ENCODE results near the gene TUBB1.

The TUBB1 gene

GRCh38 chr20:59015812-59016711 is 3.2 kb upstream of the TUBB1 start:
- Histone ChIP-seq H2AFZ (ENCODE audit: low read depth) (no peak overlapping the region), H3K4me1 (ENCODE audit: low read depth, poor library complexity, severe bottlenecking) (no peaks in the 10 kb centered on the region)

GRCh38 chr20:59016795-59017492 is 2.3 kb upstream of the TUBB1 start:
- Histone ChIP-seq H3K79me2 (ENCODE audit: insufficient read depth, low read depth) (no peaks in the 10 kb centered on the region), H3K27me3 (ENCODE audit: insufficient read depth, low read depth) (no peaks in the 10 kb centered on the region), H3K4me2 (no peak overlapping the region), H4K20me1 (ENCODE audit: insufficient read depth) (no peaks in the 10 kb centered on the region), H3K4me1 (ENCODE audit: low read depth, poor library complexity, severe bottlenecking) (no peaks in the 10 kb centered on the region), H3K9ac (no peak overlapping the region), H2AFZ (ENCODE audit: low read depth) (no peak overlapping the region), H3K36me3 (ENCODE audit: insufficient read depth) (no peaks in the 10 kb centered on the region), H3K4me3 (IDR thresholded peaks at IDR 0.05; ENCODE audit: insufficient read depth, low read depth, low read length) (no peak overlapping the region), H3K27ac (no peak overlapping the region)
- TF ChIP-seq CTCF (conservative IDR thresholded peaks at IDR 0.05; ENCODE audit: low read depth, low read length), result no peak

More at GRCh38 chr20:59015812-59016711, 3.2 kb upstream of the TUBB1 start:
- no peak overlapping the region for H3K4me2 ChIP-seq
- no peaks in the 10 kb centered on the region for H3K36me3 ChIP-seq (ENCODE audit: insufficient read depth)
- H3K27me3 ChIP-seq (ENCODE audit: insufficient read depth, low read depth), result no peaks in the 10 kb centered on the region
- H3K9ac ChIP-seq, result no peak overlapping the region
- H3K4me3 ChIP-seq (IDR thresholded peaks at IDR 0.05; ENCODE audit: insufficient read depth, low read depth, low read length), result no peak overlapping the region
- no peaks in the 10 kb centered on the region for H3K79me2 ChIP-seq (ENCODE audit: insufficient read depth, low read depth)
- no peak for TF ChIP-seq CTCF (conservative IDR thresholded peaks at IDR 0.05; ENCODE audit: low read depth, low read length)
- no peak overlapping the region for H3K27ac ChIP-seq
- H4K20me1 ChIP-seq (ENCODE audit: insufficient read depth), result no peaks in the 10 kb centered on the region

GRCh38 chr20:59017493-59018231 is 1.6 kb upstream of the TUBB1 start:
- Histone ChIP-seq H4K20me1 (ENCODE audit: insufficient read depth) (no peaks in the 10 kb centered on the region), H3K9ac (no peak overlapping the region), H3K27me3 (ENCODE audit: insufficient read depth, low read depth) (no peaks in the 10 kb centered on the region), H3K36me3 (ENCODE audit: insufficient read depth) (no peaks in the 10 kb centered on the region), H3K4me3 (IDR thresholded peaks at IDR 0.05; ENCODE audit: insufficient read depth, low read depth, low read length) (no peak overlapping the region), H3K4me2 (no peak overlapping the region), H3K27ac (no peak overlapping the region), H3K79me2 (ENCODE audit: insufficient read depth, low read depth) (no peaks in the 10 kb centered on the region), H3K4me1 (ENCODE audit: low read depth, poor library complexity, severe bottlenecking) (no peaks in the 10 kb centered on the region), H2AFZ (ENCODE audit: low read depth) (no peak overlapping the region)
- TF ChIP-seq CTCF (conservative IDR thresholded peaks at IDR 0.05; ENCODE audit: low read depth, low read length), result no peak

- Histone ChIP-seq H3K36me3 (ENCODE audit: insufficient read depth) (no peaks in the 10 kb centered on the region), H3K9ac (no peak overlapping the region), H2AFZ (ENCODE audit: low read depth) (no peak overlapping the region), H3K27ac (no peak overlapping the region), H3K27me3 (ENCODE audit: insufficient read depth, low read depth) (no peaks in the 10 kb centered on the region), H3K4me1 (ENCODE audit: low read depth, poor library complexity, severe bottlenecking) (no peaks in the 10 kb centered on the region), H4K20me1 (ENCODE audit: insufficient read depth) (no peaks in the 10 kb centered on the region), H3K4me2 (no peak overlapping the region), H3K4me3 (IDR thresholded peaks at IDR 0.05; ENCODE audit: insufficient read depth, low read depth, low read length) (no peak overlapping the region), H3K79me2 (ENCODE audit: insufficient read depth, low read depth) (no peaks in the 10 kb centered on the region)
- no peak for TF ChIP-seq CTCF (conservative IDR thresholded peaks at IDR 0.05; ENCODE audit: low read depth, low read length)
Measured at GRCh38 chr20:59018817-59019216, 412 bp upstream of the TUBB1 start.
